GDM1 (cell line): ENCODE results near the gene FBRSL1.
"Not testable (repeated sequence)": the region's sequence is repeated elsewhere in the genome, so short reads cannot be mapped to it uniquely, and the experiment has no call there.

Experiments
- DNase-seq: peaks from one replicate; lab custom pipeline; 2025; lab: John Stamatoyannopoulos, UW

Gene FBRSL1

DNA sequence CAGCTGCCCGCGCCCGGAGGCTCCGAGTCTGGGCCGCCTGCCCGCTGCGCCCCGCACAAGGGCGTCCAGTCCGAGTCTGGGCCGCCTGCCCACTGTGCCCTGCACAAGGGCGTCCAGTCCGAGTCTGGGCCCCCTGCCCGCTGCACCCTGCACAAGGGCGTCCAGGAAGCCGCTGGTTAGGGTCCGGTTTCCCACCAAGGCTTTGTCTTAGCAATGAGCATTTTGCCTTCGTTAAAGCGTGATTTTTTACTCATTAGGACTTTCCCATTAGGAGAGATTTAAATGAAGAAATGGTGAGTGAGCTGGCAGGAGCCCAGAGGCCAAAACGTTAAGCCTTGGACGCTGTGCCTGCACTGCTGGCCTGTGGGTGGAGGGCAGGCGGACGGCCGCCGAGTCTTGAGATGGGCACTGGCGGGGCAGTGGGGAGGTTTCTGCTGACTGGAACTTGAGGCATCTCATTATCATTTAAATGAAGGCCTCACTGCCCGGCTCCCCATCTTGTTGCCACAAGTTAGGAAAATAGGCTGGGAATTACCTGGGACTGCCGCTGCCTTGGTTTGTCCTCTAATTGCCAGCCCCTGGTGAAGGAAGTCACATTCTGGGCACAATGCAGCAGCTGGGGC, 36.0 kb downstream of the FBRSL1 start:
- no peak for DNase-seq

DNA sequence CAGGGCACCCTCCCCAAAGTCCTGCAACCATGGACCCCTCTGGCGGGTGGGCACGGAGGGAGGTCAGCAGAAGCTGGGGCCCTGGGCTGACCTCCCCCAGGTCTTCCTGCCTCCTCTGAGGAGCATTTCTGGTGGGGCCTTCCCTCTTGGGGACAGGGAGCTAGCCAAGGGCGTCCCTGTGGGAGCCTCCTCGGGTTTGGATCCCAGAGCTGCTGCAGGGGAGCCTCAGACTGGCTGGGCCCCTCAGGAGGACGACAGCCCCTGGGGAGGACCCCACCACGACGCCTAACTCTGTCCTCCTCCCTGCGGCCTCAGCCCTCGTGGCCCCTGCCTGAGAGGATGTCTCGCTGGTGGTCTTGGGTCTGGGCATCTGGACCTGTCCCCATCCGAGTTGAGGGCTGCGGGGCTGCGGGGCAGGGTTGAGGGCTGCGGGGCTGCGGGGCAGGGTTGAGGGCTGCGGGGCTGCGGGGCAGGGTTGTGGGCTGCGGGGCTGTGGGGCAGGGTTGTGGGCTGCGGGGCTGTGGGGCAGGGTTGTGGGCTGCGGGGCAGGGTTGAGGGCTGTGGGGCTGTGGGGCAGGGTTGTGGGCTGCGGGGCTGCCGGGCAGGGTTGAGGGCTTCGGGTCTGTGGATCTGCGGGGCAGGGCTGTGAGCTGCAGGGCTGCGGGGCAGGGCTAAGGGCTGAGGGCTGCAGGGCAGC, 37.4 kb downstream of the FBRSL1 start:
- DNase-seq: no peak

DNA sequence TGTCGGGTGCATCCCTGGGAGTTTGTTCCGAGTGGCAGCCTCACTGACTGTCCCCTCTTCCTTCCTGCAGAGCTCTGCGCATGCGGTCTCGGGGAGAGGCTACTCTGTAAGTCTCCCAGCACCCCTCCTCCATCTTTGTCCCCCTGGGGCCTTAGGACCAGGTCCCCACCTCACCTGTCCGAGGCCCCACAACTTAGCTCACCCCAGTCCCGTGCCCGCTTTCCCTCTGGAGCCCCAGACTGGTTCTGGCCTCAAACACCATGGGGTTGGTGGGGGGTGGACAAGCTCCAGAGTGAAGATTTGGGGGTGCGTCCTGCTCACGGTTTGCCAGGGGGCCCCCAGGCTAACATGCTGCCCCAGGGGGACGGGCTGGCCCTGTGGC, 37.9 kb downstream of the FBRSL1 start:
- no peak for DNase-seq

DNA sequence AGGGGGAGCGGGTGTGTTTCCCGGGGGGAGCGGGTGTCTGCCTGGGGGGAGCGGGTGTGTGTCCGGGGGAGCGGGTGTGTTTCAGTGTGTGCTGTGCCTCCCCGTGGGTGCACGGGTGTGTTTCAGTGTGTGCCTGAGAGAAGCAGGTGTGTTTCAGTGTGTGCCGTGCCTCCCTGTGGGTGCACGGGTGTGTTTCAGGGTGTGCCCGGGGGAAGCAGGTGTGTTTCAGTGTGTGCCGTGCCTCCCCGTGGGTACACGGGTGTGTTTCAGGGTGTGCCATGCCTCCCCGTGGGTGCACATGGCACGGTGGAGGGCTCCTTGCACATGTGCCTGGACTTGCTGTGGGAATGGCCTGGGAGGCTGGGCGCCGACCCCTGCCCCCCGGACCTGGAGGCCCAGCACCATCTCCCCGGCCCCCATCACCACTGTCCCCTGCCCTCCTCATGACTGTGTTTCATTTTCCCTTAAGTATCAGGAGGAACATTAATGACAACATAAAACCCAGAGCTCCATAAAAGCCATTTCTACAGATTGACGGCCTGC, 38.7 kb downstream of the FBRSL1 start:
- DNase-seq: no peak

DNA sequence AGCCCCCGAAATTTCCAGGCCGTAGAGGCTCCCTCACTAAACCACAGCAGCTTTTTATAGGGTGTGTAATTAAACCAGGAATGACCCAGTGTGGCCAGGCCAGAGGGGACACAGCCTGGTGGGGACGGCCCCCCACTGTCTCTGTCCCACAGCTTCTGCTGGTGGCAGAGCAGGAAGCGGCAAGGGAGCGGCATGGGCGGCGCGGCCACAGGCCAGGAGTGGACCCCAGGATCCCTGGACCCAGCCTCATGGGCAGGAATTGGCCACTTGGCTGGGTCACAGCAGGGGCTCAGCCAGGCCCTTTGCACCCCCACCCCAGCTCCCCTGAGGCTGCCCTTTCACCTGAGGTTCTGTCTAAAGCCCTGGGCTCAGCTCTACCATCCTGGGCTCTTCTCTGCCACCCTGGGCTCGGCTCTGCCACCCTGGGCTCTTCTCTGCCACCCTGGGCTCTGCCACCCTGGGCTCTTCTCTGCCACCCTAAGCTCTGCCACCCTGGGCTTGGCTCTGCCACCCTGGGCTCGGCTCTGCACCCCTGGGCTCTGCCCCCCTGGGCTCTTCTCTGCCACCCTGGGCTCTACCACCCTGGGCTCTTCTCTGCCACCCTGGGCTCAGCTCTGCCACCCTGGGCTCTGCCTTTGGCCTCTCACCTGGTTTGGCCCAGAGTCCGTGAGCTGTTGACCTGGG, 39.3 kb downstream of the FBRSL1 start:
- no peak for DNase-seq

DNA sequence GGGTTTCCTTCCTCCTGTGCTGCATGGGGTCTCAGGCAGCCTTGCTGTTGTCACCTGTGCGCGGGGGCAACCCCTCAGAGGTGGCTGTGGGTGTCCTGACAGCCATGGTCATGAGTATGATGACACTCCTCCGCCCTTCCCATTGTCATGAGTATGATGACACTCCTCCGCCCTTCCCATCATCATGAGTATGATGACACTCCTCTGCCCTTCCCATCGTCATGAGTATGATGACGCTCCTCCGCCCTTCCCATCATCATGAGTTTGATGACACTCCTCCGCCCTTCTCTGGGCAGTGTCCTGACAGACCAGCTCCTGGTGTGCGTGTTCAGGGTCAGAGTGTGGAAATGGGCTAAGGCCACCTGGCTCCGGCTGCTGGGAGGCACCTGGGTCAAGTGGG, 40.0 kb downstream of the FBRSL1 start:
- DNase-seq: no peak

DNA sequence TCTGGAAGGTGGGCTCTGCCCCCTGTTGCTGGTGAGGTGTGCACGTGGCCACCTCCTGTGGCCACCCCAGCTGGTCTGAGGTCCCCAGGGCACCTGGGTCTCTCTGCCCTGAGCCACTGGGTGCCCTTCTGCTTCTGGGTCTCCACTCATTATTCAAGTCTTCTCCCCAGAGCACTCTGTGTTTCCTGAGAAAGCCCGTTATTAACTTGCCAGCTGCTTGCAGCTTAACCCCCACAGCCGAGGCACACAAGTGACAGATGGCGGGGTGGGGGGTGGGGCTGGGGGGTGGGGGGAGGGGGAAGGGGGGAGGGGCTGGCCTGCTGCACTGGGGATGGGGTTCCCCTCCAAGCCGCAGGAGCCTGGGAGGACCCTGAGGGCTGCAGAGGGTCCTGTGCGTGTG, 40.5 kb downstream of the FBRSL1 start:
- DNase-seq: no peak

DNA sequence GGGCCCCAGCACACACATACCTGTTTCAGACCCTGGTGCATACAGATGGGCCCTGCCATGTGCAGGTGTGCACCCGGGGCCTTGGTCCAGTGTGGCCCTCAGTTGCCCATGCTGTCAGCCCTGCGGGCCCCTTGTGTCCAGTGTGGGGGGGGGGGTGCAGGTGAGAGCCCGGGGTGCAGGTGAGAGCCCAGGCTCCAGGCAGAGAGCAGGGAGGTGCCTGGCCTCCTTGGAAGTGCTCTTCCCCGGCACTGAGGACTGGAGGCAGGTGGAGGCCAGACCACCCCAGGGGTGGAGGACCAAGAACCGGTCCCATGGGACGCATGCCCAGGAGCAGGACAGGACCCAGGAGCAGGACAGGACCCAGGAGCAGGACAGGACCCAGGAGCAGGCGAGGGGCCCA, 40.9 kb downstream of the FBRSL1 start:
- DNase-seq: no peak

DNA sequence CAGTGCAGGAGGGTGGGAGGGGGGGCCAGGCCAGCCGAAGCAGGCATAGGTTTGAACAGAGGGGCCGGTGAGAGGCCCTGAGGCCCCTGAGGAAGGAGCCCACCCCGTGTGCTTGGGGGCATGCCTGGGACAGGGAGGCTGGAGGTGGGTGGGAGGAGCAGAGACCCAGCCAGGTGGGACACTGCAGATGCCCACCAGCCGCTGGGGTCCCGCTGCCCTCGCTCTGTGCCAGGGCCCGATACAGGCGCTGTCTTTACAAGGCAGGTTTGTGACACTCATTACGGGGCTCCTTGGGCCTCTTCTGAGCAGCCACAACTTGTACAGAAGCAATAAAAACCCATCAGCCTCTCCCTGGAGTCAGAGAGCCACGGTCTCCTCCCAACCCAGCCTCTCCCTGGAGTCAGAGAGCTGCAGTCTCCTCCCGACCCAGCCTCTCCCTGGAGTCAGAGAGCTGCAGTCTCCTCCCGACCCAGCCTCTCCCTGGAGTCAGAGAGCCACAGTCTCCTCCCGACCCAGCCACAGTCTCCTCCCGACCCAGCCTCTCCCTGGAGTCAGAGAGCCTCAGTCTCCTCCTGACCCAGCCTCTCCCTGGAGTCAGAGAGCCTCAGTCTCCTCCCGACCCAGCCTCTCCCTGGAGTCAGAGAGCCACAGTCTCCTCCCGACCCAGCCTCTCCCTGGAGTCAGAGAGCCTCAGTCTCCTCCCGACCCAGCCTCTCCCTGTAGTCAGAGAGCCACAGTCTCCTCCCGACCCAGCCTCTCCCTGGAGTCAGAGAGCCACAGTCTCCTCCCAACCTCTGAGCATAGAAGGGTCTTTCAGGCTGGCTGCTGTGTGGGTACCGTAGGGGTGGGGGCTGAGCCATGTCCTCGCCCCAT, 43.0 kb downstream of the FBRSL1 start:
- not testable (repeated sequence) for DNase-seq

DNA sequence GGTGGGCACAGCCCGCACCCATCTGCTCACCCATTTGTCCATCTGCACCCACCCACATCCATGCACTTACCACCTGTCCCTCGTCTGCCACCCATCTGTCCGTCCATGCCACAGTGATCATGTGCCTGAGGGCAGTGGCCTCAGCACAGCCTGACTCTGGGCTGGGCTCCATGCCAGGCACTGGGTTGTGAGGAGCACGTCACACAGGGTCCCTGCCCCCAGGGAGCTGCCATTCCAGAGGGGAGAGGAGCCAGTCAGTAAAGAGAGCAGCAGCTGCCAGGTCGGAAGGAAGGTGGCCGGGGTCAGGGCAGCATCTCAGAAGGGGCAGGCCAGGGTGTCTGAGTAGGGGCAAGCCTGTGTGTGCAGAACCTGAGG, 43.6 kb downstream of the FBRSL1 start:
- DNase-seq: no peak

DNA sequence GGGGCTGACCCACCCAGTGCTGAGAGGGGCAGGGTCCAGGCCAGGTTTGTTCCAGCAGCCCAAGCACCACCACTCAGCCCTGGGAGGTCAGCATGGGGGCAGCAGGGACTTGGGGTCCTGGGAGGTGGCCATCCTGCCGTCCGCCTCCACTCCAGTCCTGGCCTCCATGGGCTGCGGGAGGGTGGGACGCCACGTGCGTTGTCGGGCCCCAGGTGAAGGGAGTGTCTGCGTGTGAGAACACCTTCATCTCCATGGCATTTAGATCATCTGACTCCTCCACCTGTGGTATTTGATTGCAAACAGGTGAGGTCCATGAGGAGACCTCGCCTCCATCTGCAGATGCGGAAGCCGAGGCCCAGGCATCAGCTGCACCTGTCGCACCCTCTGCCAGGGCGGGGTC, 44.1 kb downstream of the FBRSL1 start:
- DNase-seq: no peak

DNA sequence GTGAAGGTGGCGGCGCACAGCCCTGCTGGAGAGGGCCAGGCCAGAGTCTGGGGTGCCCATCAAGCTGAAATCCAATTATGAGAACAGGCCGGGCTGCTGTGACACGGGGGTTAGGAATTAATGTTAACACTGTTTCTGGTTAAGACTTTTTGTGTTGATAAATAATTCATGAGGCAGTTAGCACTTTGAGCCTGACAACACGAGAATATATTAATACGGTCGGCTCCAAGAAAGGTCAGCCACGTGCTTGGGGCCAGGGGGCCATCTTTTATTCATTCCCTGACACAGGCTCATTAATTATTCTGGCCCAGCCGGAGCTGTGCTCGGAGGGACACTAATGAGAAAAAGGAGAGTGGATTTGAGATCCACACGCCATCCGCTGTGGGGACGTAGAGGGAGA, 45.1 kb downstream of the FBRSL1 start:
- no peak for DNase-seq

DNA sequence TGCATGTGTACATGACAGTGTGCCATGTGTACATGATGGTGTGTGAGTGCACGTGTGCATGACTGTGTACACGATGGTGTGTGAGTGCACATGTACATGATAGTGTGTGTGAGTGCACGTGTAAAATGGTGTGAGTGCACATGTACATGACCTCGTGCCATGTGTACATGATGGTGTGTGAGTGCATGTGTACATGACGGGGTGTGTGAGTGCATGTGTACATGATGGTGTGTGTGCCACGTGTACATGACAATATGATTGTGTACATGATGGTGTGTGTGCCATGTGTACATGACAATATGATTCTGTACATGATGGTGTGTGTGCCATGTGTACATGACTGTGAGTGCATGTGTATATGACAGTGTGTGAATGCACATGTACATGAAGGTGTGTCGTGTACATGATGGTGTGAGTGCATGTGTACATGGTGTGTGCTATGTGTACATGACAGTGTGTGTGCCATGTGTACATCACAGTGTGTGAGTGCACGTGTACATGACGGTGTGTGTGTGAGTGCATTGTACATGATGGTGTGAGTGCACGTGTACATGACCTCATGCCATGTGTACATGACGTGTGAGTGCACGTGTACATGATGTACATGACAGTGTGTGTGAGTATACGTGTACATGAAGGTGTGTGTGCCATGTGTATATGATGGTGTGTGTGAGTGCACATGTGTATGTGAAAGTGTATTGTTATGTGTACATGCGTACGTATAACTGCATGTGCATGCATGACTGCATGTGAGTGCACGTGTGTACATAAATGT, 46.3 kb downstream of the FBRSL1 start:
- DNase-seq: no peak

DNA sequence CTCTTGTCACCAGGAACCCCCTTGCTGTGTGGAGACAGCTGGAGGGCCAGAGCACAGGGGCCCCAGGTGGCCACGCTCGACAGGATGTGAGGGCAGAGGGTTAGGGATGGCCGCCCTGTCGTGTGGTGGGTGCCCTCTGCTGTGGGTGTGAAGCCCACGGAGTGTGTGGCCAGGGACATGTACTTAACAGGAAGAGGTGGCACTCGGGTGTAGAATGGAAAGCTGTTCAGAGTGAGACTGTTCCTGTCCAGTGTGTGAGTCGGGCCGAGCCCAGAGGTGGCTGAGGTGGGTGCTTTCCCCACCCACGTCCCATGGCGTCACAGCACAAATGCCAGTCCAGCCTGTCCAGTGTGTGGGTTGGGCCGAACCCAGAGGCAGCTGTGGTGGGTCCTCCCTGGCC, 47.1 kb downstream of the FBRSL1 start:
- DNase-seq: no peak

DNA sequence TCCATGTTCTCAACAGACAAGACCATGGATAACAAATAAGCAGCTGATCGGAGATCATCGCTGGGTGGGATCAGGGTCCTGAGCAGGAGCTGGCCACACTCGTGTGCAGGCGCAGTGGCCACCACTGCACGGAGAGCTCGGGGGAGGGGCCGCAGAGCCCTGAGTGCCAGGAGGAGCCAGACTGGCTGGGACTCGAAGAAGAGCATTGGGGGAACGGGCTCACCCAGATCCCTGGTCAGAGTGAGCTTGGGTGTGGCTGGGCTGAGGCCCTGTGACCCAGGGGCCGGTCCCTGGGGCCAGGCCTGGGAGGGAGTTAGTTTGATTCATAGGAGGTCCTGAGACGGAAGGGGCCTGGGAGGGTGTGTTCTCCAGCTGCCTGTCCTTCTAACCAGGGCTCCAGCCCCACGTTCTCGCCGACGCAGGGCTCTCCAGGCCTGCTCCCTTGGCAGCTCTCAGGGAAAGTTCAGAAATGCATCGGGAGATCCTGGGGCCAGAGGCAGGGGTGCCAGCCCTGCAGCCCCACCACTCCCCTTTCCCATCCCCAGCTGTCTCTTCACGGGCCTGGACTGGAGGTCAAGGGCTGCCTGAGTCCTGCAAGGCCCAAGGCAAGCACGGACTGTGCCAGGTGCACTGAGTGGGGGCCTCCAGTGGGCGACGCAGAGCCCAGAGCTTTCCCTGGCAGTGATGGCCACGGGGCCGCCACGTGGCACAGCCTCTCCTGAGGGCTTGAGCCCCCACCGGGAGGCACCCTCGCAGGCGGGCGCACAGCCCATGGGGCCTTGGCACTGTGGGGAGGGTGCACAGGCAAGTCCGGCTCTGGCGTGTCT, 48.1 kb downstream of the FBRSL1 start:
- no peak for DNase-seq

DNA sequence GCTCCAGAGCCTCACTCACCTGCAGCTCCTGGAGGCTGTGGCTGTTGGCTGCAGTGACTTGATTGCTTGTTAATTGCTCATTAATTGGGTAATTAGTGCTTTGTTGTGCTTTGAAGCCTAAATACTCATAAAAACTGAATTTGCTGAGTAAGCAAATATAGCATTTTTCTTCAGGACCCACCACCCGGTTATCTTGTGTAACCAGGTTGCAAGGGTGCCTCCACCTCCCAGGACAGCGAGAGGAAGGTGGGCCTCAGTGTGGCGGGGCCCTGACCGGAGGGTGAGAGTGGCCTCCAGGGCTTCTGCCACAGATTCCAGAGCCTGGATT, 48.7 kb downstream of the FBRSL1 start:
- no peak for DNase-seq

DNA sequence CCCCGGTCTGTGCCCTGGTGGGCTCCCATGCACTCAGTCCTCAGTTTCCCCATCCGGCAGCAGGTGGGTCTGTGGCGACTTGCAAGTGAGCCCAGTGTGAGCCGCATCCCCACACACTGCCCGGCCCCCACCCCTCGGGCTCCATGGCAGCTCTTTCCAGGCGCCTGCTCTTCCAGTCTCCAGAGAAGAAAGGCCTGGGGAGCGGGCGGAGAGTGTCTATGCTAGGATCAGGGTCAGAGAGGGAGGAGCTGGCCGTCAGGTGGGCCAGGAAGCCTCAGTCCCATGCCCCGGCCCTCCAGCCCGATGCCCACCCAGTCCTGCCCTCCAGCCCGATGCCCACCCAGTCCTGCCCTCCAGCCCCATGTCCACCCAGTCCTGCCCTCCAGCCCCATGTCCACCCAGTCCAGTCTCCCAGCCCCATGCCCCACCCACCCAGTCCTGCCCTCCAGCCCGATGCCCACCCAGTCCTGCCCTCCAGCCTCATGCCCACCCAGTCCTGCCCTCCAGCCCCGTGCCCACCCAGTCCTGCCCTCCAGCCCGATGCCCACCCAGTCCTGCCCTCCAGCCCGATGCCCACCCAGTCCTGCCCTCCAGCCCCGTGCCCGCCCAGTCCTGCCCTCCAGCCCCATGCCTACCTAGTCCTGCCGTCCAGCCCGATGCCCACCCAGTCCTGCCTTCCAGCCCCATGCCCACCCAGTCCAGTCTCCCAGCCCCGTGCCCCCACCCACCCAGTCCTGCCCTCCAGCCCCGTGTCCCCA, 49.2 kb downstream of the FBRSL1 start:
- DNase-seq: no peak

DNA sequence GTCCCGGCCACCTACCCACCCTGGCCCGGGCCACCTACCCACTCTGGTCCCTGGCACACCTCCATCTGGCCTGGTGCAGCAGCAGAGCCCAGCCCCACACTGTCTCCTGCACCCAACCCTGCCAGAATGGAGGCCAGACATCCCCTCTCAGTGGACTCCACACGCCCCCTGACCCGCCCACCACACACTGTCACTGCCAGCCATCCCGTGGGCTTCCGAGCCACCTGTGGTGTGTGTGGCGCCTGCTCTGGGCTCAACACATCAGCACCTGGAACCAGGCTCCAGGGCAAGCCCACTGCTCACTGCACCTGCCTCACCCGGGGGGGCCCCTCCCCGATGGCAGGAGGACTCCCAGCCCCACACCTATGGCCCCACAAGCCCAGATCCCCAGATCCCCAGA, 50.5 kb downstream of the FBRSL1 start:
- no peak for DNase-seq

DNA sequence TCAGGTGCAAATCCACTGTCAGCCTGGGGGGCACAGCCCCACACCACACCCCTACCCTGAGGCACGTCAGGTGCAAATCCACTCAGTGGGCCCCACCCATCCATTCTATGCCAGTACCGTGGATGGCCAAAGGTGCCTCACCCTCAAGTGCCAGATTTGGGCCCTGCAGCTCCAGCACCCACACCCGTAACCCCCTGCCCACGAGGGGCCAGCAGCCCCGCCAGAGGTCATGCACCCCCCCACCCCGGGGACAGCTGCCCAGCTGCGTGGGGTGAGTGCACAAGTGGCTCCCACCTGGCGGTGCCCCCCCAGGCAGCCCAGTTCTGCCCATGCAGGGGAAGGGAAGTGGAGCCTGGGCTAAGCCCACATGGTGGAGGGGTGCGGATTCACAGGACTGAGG, 51.2 kb downstream of the FBRSL1 start:
- DNase-seq: no peak

DNA sequence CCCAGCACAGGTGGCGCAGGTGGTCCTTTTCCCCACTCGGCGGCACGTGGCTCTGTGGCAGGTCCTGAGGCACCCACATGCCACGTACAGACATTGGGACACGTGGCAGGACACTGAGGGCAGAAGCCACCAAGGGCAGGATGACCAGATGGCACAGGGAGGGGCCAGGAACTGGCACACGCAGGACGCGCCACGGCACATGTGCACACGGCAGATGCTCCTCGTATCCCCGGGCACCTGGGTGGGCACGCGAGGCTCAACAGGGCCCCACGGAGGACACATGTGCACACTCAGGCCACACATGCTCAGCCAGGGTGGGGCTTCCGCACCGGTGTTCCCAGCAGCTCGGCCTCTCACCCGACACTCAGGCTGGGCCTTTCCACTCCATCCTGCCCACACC, 52.0 kb downstream of the FBRSL1 start:
- DNase-seq: no peak
